NT2/D1 (cell line): ENCODE results near the gene WDR43.

ENCODE experiments used
- YY1 ChIP-seq: IDR thresholded peaks from 2 replicates; pipeline ENCODE4 v1.6.1; 2011; ENCODE audit not compliant: insufficient read length, insufficient read depth
- ZNF274 ChIP-seq: IDR thresholded peaks from 2 replicates; pipeline ENCODE4 v1.6.1; 2011; ENCODE audit warnings: mild to moderate bottlenecking, low read depth, low read length

DNA sequence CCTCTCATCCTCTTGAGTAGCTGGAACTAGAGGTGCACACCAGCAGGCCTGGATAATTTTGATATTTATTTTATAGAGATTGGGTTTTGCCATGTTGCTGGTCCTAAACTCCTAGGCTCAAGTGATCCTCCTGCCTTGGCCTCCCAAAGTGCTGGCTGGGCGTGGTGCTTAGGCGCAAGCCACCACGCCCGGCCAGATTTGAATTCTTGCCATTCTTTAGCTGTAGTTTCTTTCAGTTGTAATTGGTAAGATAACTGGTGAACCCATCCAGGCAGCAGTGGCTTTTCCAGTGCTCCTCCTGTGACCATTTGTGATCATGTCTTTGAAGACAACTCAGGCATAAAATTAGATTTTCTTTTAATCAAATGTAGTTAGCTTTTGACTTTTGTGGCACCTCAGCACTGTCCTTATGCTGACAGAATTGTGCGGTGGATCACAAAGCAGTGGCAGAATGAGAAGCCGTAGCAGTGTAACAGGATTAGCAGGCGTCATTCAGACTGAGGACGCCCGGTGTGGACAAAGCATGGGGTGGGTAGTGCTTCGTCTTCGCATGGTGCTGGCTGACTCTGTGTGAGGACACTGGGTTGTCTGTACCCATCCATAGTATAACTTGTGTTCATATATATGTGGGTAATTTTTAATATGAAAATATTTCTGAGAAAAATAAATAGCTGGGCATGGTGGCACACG lies 56.6 kb downstream of the WDR43 start:
- TF ChIP-seq YY1 (no peak), ZNF274 (no peak)
